GM10248 (cell line): Measurements from ENCODE around the gene MDFIC.

Experiments
- CTCF ChIA-PET: fragments of 300-600 bp; sonication (Branson Sonifier 250); formaldehyde crosslinking; extraction: SDS; loops from one replicate; lab custom pipeline; 2021; ENCODE audit warnings: antibody characterized with exemption; lab: Yijun Ruan, JAX
- POLR2A ChIA-PET: fragments of 350-650 bp; sonication (Branson Sonifier 250); formaldehyde crosslinking; extraction: SDS; loops from one replicate; lab custom pipeline; 2020; ENCODE audit warnings: antibody characterized with exemption; lab: Yijun Ruan, JAX
- DNase-seq: peaks from one replicate; pipeline ENCODE4 v3.0.0; 2012; ENCODE audit errors: extremely low spot score
- TF ChIP-seq, protein P1 (sequence below): IDR thresholded peaks from 2 replicates; pipeline ENCODE4 v1.5.1; 2012; ENCODE audit warnings: mild to moderate bottlenecking, low read depth; ENCODE audit errors: extremely low read depth, missing control alignments, control extremely low read depth

The MDFIC gene

DNA sequence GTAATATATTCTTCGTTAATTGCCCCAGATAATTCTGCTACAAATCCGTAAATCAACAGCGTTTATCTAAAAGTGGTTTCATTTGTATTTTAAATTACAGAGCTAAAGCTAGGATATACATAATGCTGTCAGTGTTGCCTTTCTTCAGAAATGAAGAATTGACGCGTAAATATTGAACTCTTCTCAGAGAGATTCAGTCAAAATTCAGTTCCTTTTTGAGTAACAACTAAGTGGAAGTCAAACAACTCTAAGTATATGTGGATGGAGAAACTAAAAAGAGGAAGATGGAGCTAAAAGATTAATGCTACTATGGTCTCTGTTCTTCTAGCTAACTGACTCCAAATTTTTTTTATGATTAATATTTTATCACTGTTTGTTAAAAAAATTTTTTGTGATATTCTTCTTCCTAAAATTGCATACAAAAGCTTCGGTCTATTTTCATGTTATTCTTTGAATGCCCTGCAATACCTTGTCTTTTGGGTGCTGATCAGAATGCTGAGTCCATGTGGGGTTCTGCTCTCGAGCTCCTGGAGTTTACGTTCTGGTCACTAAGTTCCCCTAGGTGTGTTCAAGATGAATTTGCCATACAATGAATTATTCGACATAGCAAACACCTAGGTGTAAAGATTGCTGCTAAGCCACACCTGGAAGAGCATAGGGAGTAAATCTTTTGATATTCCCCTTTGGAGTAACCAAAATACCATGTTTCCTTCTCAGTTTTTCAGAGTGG lies 20.7 kb downstream of the MDFIC start:
- ChIA-PET CTCF (interaction anchor here (0.7 to 6.3 kb wide), 4 partner anchors 13 to 79 kb away, joined by 3 to 61 read pairs (median 28); no protein-coding TSS in a partner anchor), POLR2A (no interaction called here)
- TF ChIP-seq, protein P1, sequence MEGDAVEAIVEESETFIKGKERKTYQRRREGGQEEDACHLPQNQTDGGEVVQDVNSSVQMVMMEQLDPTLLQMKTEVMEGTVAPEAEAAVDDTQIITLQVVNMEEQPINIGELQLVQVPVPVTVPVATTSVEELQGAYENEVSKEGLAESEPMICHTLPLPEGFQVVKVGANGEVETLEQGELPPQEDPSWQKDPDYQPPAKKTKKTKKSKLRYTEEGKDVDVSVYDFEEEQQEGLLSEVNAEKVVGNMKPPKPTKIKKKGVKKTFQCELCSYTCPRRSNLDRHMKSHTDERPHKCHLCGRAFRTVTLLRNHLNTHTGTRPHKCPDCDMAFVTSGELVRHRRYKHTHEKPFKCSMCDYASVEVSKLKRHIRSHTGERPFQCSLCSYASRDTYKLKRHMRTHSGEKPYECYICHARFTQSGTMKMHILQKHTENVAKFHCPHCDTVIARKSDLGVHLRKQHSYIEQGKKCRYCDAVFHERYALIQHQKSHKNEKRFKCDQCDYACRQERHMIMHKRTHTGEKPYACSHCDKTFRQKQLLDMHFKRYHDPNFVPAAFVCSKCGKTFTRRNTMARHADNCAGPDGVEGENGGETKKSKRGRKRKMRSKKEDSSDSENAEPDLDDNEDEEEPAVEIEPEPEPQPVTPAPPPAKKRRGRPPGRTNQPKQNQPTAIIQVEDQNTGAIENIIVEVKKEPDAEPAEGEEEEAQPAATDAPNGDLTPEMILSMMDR = no peak
- no peak for DNase-seq

DNA sequence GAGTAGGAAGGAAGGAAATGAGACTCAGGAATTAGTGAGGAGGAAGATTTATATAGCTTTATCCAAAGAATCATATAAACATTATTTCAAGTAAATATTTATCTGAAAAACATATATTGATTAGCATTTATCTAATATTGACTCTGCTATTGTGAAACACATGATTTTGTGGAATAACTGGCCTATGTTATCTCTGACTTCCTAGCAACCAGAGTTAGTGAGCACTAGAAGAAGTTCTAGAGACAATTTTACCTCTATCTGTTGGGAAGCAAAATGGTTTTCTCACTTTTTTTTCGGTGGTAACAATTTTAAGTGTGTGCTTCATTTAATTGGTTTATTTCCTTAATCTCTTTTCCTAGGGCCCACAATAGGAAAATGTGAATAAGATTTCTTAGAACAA lies 21.6 kb downstream of the MDFIC start:
- CTCF ChIA-PET = interaction anchor here (5.7 to 6.3 kb wide), 2 partner anchors 12 to 17 kb away, joined by 53 to 61 read pairs; no protein-coding TSS in a partner anchor
- POLR2A ChIA-PET = no interaction called here
- TF ChIP-seq, protein P1 = no peak

DNA sequence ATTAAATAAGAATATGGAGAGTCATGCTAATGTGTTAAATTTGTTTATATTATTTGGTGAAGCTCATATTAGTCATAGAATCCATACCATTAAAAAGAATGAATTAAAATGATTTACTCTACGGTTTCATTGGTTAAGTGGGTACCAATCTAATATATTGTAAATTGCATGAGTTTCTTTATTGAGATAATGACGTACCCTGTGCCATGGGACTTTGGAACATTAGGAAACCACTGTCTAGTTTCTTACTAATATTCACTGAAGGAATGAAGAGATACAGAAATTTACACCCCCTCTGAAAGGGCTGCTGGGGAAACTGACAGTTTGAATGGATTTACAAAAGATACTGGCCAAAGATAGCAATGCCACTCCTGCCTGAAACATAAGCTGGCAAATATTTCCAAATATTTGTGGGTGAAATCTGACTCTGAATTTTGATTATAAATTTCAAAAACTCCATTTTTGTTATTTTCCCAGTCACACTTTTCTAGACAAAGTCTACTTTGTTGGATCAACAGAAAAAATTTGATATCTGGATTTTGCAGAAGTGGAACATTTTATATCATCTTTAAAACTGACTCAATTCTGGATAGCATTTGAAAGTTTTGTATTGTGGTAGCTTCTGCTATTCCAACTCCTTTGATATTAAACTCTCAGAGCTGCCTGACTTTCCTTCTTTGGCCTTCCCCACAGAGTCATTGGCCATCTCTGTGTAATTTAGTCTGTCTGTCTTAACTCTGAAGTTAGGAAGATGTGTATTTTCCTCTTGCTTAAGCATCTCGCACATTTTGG lies 22.3 kb downstream of the MDFIC start:
- ChIA-PET CTCF (interaction anchor here (1.4 to 6.3 kb wide), 5 partner anchors 8 to 20 kb away, joined by 3 to 61 read pairs (median 5); no protein-coding TSS in a partner anchor), POLR2A (no interaction called here)
- TF ChIP-seq, protein P1 = no peak
- no peak for DNase-seq

More for the DNA sequence above, 21.6 kb downstream of the MDFIC start:
- DNase-seq = no peak

DNA sequence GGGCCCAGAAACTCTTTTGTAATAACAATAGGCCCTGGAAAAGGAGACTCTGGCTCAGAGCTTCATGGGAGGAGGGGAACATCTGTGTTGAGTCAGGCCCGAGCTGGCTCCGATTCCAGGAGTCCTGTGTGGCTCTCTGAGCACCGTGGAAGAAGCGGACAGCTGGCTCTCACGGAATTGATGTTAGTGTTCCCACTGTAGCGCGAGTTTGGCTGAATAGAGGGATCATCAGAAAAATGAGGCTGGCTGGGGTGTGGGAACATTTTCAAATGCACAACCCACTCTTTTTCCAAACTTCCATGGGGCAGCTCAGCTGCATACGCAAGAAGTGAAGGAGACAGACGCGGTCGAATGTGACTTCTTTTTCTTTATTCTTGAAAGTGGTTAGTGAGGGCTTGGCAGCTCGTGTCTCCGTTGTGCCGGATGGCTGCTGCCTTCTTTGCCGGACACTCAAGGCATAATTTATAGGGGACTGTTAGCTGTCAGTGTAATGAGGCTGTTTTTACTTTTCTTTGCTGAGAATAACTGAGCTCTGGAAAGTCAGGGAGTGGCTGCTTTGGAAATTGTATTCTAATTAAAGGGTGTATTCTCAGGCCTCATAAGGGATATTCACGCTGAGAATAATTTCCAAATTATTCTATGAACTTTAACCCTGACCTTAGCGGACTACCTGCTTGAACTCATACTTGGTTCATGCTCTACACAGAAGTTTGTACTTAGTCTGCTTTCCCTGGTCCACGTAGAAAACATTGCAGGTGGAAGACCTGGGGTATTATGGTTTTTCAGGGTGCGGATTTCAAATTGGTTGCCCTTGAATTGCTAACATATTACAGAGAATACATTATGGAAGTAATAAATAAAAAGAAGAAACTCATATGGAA lies 23.1 kb downstream of the MDFIC start:
- no peak for DNase-seq
- ChIA-PET CTCF (interaction anchor here (1.3 to 6.3 kb wide), 6 partner anchors 9 to 22 kb away, joined by 3 to 53 read pairs (median 5); no protein-coding TSS in a partner anchor), POLR2A (no interaction called here)
- TF ChIP-seq, protein P1 = no peak

DNA sequence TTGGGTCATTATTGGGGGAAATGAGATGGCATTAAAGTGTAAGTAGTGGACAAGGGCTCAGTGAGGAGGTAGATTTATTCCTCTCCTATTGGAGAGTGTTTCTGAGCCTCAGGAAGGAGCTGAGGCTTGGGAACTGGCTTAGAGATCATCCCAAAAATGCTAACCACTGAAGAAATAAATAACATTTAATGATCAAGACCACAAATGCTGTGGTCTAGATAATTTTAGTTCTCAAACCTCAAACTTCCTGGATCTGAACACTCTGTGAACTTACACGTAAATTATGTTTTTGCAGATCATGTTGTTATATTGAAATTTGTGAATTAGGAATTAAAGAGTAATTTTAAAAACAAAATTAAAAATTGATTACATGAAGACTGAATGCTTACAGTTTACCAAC lies 27.3 kb downstream of the MDFIC start:
- POLR2A ChIA-PET = no interaction called here
- TF ChIP-seq, protein P1 = no peak
- no peak for DNase-seq
- CTCF ChIA-PET = interaction anchor here (1.3 to 1.9 kb wide), 2 partner anchors 9 to 17 kb away, joined by 3 to 7 read pairs; no protein-coding TSS in a partner anchor
